MCF 10A (cell line): Measurements from ENCODE around the gene KCTD1. TPM values are rescaled to one million over a fixed set of nuclear protein-coding genes. Genes with fewer than 3 reads are reported as not detected.

Source experiments
- BruUV-seq: library from RNA; stranded (reverse); fragments of 400-500 nt; replicated peaks from 2 replicates; lab custom pipeline; 2021; lab: Mats Ljungman, UMichigan
- CTCF ChIA-PET: fragments of 300-600 bp; sonication (Branson Sonifier 250); formaldehyde crosslinking; extraction: SDS; loops from one replicate; lab custom pipeline; 2021; ENCODE audit warnings: antibody characterized with exemption, inconsistent platforms; lab: Yijun Ruan, JAX
- POLR2A ChIA-PET: fragments of 300-600, 350-650 bp; sonication (Branson Sonifier 250); formaldehyde crosslinking; extraction: SDS; loops from one replicate; lab custom pipeline; 2020; ENCODE audit warnings: antibody characterized with exemption, inconsistent platforms; lab: Yijun Ruan, JAX
- DNase-seq: peaks from one replicate; pipeline ENCODE4 v3.0.0-alpha.2; 2018; ENCODE audit not compliant: unreplicated experiment
- H3K27ac Mint-ChIP-seq: one replicate; pipeline ENCODE4 v1.8.0; 2022; ENCODE audit warnings: mild to moderate bottlenecking, low read depth, mixed read lengths; ENCODE audit not compliant: unreplicated experiment
- H3K27me3 Mint-ChIP-seq: one replicate; pipeline ENCODE4 v1.8.0; 2022; ENCODE audit warnings: mixed read lengths; ENCODE audit not compliant: insufficient read depth, unreplicated experiment
- H3K36me3 Mint-ChIP-seq: one replicate; pipeline ENCODE4 v1.8.0; 2022; ENCODE audit warnings: mild to moderate bottlenecking, moderate library complexity, mixed read lengths; ENCODE audit not compliant: insufficient read depth, unreplicated experiment
- H3K4me1 Mint-ChIP-seq: one replicate; pipeline ENCODE4 v1.8.0; 2022; ENCODE audit warnings: mixed read lengths; ENCODE audit not compliant: insufficient read depth, unreplicated experiment
- H3K4me3 Mint-ChIP-seq: one replicate; pipeline ENCODE4 v1.8.0; 2022; ENCODE audit warnings: mild to moderate bottlenecking, moderate library complexity, mixed read lengths; ENCODE audit not compliant: unreplicated experiment
- H3K9me3 Mint-ChIP-seq: one replicate; pipeline ENCODE4 v1.8.0; 2022; ENCODE audit warnings: mixed read lengths; ENCODE audit not compliant: unreplicated experiment
- intact Hi-C: fragments of 100-400 bp; cut with micrococcal nuclease; formaldehyde crosslinking; loops from 2 replicates; pipeline ENCODE4 v1.14.1; 2022
- total RNA-seq: library from RNA; stranded (reverse); gene quantifications from 2 replicates; pipeline ENCODE4 v1.2.3, GENCODE V29; 2022
- TF ChIP-seq, protein P1 (sequence below): fragments of 200-600 bp; IDR thresholded peaks from one replicate; pipeline ENCODE4 v1.8.0; 2022; ENCODE audit warnings: antibody characterized with exemption, mild to moderate bottlenecking; ENCODE audit not compliant: unreplicated experiment

Gene KCTD1
- total RNA-seq, 1 experiment from 2014 or later = 37.9 TPM

DNA sequence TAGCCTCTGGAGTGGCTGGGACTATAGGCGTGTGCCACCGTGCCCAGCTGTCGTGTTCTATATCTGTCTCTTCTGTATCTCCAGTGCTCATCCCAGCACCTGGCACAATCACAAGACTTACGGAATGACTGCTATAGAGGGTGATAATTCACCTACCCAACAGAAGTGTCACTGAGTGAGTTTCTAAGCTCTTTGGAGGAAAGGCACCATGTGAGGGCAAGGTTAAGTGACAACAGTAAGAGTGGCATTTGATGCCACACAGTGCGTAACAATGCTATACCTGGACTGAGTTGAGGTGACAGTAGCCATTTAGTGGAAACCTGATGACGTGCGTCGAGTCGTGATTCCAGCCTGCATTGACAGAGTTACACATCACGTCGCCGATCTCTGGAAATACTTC is 89.0 kb downstream of the KCTD1 start:
- TF ChIP-seq, protein P1, sequence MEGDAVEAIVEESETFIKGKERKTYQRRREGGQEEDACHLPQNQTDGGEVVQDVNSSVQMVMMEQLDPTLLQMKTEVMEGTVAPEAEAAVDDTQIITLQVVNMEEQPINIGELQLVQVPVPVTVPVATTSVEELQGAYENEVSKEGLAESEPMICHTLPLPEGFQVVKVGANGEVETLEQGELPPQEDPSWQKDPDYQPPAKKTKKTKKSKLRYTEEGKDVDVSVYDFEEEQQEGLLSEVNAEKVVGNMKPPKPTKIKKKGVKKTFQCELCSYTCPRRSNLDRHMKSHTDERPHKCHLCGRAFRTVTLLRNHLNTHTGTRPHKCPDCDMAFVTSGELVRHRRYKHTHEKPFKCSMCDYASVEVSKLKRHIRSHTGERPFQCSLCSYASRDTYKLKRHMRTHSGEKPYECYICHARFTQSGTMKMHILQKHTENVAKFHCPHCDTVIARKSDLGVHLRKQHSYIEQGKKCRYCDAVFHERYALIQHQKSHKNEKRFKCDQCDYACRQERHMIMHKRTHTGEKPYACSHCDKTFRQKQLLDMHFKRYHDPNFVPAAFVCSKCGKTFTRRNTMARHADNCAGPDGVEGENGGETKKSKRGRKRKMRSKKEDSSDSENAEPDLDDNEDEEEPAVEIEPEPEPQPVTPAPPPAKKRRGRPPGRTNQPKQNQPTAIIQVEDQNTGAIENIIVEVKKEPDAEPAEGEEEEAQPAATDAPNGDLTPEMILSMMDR = no peak
- peaks cover 41% of the 10 kb centered on the region for H3K4me1 Mint-ChIP-seq
- peak overlapping the region; percentile 89 for H3K27ac Mint-ChIP-seq
- H3K9me3 Mint-ChIP-seq = no peaks in the 10 kb centered on the region
- peaks cover 86% of the 10 kb centered on the region for H3K36me3 Mint-ChIP-seq
- no TSS peak for BruUV-seq
- H3K27me3 Mint-ChIP-seq = no peaks in the 10 kb centered on the region
- DNase-seq = no peak
- ChIA-PET POLR2A (interaction anchor here (0.7 to 5.0 kb wide), 9 partner anchors 9 to 90 kb away, joined by 3 to 40 read pairs (median 7); no protein-coding TSS in a partner anchor), CTCF (interaction anchor here (0.7 to 2.0 kb wide), 3 partner anchors 20 to 160 kb away, joined by 3 to 13 read pairs (median 3); no protein-coding TSS in a partner anchor)
- intact Hi-C loops = loop anchor here (5.0 kb wide), 1 partner anchor 88 kb away; the partner anchor contains the start of gene KCTD1
- H3K4me3 Mint-ChIP-seq = no peak overlapping the region

DNA sequence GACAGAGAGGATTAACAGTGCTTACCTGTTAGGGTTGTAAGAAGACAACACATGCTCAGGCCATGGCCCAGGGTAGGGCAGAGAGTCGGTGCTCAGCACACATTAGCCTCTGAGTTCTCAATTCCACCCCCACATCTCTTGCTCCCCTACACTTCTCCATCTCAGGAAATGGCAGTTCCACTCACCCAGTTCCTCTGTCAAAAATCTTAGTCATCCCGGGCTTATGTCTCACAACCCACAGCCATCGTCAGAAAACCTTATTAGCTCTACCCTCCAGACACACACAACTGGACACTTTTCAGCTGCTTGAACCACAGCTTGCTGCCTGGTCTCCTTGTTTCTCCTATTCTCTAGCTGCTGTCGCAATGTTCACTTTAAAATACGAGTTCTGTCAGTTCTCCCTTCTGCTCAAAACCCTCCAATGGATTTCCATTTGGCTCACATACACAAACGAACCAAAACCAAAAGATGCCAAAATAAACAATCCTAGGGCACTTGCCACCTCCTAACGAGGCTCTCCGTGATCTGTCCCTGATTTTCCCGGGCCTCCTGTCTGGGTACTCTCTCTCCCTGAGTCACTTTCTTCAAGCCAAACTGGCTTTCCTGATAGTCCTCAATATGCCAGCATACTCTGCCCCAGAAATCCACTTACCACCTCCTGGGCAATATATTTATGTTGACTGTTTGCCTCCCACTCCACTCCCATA is 89.7 kb downstream of the KCTD1 start:
- intact Hi-C loops = loop anchor here (5.0 kb wide), 1 partner anchor 89 kb away; the partner anchor contains the start of gene KCTD1
- H3K27me3 Mint-ChIP-seq = no peaks in the 10 kb centered on the region

DNA sequence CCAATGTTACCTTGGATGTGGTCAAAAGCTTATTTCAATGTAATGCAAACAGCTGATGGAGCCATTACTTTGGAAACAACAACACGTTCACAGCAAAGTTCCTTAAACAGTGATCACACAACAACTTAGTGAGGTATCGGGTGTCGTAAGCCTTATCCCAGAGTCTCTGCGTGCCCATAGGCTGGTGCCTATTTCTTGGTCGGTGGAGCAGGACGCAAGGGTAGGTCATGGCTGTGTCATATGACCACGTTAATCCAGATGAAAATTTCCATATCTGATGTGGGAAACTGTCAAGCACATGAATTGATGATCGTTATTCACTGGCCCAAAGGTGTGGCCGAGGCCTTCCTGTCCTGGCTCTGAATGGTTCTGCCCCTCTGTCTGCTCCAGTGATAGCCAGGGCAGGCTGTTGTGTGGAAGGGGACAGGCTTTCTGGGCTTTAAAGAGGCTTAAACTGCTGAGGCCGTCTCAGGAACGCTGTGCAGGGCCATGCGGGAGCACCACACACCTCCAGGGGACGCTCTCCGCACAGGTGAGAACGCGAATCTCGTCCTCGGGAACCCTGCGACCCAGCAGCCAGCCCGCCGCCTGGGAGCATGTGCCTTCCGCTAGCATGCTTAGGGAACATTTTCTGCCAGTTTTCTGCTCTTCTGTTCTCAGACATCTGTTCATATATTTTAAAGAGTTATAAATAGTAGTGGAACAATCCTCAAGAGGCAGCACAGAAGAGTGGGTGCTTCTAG is 90.6 kb downstream of the KCTD1 start:
- Mint-ChIP-seq H3K9me3 (no peaks in the 10 kb centered on the region), H3K27ac (peak overlapping the region; percentile 89), H3K36me3 (peaks cover 84% of the 10 kb centered on the region), H3K4me1 (peaks cover 41% of the 10 kb centered on the region), H3K4me3 (no peak overlapping the region), H3K27me3 (no peaks in the 10 kb centered on the region)
- no TSS peak for BruUV-seq
- intact Hi-C loops = loop anchor here (5.0 kb wide), 1 partner anchor 90 kb away; the partner anchor contains the start of gene KCTD1
- ChIA-PET POLR2A (interaction anchor here (0.8 to 5.0 kb wide), 5 partner anchors 10 to 29 kb away, joined by 3 to 40 read pairs (median 7); no protein-coding TSS in a partner anchor), CTCF (interaction anchor here (0.7 to 1.3 kb wide), 4 partner anchors 33 to 151 kb away, joined by 3 read pairs; no protein-coding TSS in a partner anchor)
- no peak for DNase-seq
- TF ChIP-seq, protein P1 = no peak

More for the DNA sequence above, 89.7 kb downstream of the KCTD1 start:
- peak overlapping the region; percentile 89 for H3K27ac Mint-ChIP-seq
- no peaks in the 10 kb centered on the region for H3K9me3 Mint-ChIP-seq
- TF ChIP-seq, protein P1 = no peak
- CTCF ChIA-PET = interaction anchor here (0.6 to 1.3 kb wide), 5 partner anchors 20 to 152 kb away, joined by 3 read pairs; no protein-coding TSS in a partner anchor
- peak overlapping the region; percentile 55 for H3K4me3 Mint-ChIP-seq
- POLR2A ChIA-PET = interaction anchor here (0.7 to 5.0 kb wide), 8 partner anchors 8 to 91 kb away, joined by 3 to 40 read pairs (median 8); no protein-coding TSS in a partner anchor
- DNase-seq = peak; percentile 80
- BruUV-seq = no TSS peak
- peaks cover 86% of the 10 kb centered on the region for H3K36me3 Mint-ChIP-seq
- H3K4me1 Mint-ChIP-seq = peaks cover 41% of the 10 kb centered on the region
